GM12874 (cell line): ENCODE results near the gene CDNF.

Experiments
- TF ChIP-seq, protein P1 (sequence below): IDR thresholded peaks from 2 replicates; pipeline ENCODE4 v1.5.1; 2011; ENCODE audit warnings: low read depth, mild to moderate bottlenecking, control low read depth, low read length, moderate library complexity; ENCODE audit not compliant: insufficient read depth

CDNF gene

DNA sequence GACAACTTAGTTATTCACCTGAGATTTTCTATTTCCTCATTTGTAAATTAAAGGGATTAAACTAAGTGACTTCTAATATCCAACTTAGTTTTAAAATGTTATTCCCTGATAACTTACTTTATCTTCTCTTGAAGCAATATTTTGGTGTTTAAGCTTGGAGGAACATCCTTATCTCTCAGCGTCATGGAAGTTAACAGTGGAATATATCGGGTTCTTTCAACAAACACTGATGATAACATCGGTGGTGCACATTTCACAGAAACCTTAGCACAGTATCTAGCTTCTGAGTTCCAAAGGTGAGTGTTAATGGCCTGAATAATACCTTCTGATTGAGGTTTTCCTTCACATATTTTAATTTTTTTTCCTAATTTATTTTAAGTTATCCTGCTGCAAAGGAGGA lies 14.4 kb upstream of the CDNF start:
- TF ChIP-seq, protein P1, sequence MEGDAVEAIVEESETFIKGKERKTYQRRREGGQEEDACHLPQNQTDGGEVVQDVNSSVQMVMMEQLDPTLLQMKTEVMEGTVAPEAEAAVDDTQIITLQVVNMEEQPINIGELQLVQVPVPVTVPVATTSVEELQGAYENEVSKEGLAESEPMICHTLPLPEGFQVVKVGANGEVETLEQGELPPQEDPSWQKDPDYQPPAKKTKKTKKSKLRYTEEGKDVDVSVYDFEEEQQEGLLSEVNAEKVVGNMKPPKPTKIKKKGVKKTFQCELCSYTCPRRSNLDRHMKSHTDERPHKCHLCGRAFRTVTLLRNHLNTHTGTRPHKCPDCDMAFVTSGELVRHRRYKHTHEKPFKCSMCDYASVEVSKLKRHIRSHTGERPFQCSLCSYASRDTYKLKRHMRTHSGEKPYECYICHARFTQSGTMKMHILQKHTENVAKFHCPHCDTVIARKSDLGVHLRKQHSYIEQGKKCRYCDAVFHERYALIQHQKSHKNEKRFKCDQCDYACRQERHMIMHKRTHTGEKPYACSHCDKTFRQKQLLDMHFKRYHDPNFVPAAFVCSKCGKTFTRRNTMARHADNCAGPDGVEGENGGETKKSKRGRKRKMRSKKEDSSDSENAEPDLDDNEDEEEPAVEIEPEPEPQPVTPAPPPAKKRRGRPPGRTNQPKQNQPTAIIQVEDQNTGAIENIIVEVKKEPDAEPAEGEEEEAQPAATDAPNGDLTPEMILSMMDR, result no peak

DNA sequence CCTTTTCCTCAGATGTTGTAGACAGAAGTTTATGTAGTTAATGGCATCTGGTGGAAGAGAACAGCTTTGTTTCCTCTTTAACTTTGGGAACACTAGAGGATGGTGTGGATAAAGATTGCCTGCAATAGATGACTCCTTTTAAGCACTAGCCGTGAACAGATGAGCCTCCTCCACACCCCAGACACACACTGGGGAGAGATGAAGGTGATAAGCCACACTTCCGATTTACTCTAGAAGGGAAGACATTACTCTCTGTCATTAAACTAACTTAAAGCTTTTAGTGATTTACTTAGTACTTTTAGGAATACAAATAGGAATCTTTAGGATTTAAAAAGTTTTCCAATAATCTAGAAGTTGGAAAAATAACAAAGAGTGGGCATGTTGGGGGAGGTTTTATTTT lies 7.1 kb upstream of the CDNF start:
- TF ChIP-seq, protein P1, result no peak

DNA sequence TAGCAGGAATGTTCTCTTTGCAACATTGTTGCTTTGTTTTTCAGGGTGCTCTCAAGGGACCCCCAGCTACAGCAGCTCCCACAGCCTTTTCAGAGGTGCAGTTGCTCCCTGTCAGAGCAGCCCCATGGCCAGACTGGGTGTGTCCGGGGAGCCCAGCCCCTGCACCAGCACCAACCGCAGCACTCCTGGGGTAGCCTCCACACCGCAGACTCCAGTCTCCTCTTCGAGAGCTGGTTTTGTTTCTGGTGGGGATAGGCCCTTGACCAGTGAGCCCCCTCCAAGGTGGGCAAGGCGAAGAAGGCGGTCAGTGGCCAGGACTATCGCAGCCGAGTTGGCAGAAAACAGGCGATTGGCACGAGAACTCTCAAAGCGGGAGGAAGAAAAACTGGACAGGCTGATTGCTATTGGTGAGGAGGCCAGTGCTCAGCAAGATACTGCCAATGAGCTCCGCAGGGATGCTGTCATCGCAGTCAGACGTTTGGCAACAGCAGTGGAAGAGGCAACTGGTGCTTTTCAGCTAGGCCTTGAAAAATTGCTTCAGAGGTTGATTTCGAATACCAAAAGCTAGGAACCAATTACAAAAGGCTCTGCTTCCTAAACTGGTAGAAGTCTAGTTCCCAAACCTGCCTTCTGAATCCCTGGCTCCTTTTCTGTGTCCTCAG lies 5.6 kb upstream of the CDNF start:
- TF ChIP-seq, protein P1, result no peak

DNA sequence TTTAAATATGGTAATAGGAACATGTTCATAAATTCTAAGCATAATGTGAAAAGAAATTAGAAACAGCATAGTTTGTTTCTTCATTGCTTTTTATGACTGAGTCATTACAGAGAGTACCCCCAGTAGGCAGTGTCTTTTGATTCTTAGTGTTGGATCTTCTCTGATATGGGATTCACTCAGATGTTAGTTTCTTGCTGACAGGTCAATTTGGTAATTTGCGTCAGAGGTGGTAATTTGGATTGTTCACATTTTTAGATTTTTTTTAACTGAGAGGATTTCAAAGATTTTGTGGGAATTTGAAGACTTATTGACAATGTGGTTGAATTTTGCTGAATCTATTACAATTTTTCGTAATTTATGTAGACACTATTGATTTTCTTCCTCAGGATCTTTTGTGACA lies 2.3 kb upstream of the CDNF start:
- TF ChIP-seq, protein P1, result no peak

DNA sequence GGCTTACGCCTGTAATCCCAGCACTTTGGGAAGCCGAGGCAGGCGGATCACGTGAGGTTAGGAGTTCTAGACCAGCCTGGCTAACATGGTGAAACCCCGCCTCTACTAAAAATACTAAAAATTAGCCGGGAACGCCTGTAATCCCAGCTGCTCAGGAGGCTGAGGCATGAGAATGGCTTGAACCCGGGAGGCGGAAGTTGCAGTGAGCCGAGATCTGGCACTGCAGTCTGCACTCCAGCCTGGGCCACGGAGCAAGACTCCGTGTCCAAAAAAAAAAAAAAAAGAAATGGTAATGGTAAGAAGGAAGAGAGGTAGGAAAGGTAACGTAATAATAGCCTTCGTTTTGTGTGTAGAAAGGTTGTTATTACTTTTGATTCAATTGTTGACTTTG lies 1.5 kb upstream of the CDNF start:
- TF ChIP-seq, protein P1, result no peak

DNA sequence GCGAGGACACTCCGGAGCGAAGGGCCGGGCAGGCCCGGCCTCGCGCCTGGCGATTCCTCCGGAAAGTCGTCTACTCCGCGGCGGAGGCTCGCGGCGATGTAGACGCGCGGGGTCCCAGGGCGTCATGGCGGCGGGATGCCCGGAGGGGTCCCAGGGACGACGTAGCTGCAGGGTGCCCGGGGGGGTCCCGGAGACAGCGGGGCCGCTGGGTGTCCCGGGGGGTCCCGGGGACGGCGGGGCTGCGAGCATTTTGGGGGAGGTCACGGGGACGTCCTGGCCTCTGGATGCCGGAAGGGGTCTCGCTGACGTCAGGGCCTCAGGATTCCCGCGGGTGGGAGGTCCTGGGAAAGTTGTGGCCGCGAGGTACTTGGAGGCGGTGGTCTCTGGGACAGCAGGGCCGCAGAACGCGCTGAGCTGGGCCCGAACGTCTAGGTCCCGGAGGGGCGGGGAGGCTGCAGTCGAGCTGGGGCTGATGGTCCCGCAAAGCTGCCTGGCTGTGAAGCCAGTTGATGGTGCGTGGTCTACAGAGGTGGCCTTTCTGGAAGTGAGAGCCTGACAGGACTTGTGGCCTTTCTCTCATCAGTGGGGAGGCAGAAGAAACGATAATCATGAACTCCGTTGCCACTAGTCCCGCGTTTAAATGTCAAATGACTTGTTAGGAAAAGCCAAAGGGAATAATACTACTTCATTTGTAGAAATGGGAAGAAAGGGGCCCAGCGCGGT lies 906 bp upstream of the CDNF start:
- TF ChIP-seq, protein P1, result no peak

DNA sequence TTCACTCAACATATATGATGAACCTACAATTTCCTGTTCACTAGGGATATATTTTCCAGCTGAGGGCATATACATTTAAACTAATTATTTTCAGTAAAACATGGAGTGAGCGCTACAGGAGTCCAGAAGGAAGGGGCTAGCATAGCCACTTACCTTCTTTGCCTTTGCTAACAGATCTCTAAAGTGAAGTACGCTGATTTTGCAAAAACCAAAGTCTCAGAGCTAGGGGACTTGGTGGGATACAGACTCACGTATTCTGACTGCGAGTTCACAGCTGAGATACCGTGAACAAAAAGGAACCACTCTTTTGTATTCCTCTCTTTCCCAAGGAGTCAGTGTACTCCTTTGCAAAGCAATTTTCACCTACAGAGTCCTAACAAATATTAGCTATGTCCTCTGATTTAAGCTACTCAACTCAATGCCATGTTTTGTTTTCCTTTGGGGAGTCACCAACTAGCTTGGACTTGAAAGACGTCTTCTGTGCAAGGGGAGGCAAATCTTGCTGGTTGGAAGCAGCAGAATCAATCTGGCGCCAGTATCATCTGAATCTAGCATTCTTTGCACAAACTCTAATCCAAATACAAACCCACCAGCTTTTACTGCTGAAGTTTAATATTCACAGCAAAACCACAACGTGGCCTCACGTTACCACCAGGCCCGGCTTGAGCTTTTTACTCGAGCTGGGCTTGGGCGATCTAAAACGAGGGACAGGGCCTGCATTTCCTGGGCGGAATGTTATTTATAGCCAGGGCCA lies 657 bp downstream of the CDNF start:
- TF ChIP-seq, protein P1, result no peak
